DND-41 (cell line): Measurements from ENCODE around the gene PANX1.

Experiments
- ATAC-seq: fragments of 200-7000 bp; cut with Tn5 transposase; 3 replicates; pipeline ENCODE4 v1.9.1; 2021; ENCODE audit warnings: low read depth; ENCODE audit not compliant: insufficient read depth
- DNase-seq: peaks from one replicate; pipeline ENCODE4 v3.0.0-alpha.2; 2020
- H2AFZ ChIP-seq: 2 replicates; pipeline ENCODE4 v1.6.0; 2012; ENCODE audit warnings: low read depth, low read length
- H3K27ac ChIP-seq: 2 replicates; pipeline ENCODE4 v1.5.1; 2012; ENCODE audit warnings: low read length, inconsistent platforms
- H3K27me3 ChIP-seq: fragments of 200-600 bp; sonication (generic); 2 replicates; pipeline ENCODE4 v1.6.0; 2012; ENCODE audit warnings: low read length, mild to moderate bottlenecking, inconsistent platforms; ENCODE audit not compliant: insufficient read depth, poor library complexity
- H3K36me3 ChIP-seq: 2 replicates; pipeline ENCODE4 v1.5.1; 2012; ENCODE audit warnings: low read length, inconsistent platforms; ENCODE audit not compliant: insufficient read depth
- H3K4me1 ChIP-seq: 2 replicates; pipeline ENCODE4 v1.5.1; 2012; ENCODE audit warnings: mild to moderate bottlenecking, low read length; ENCODE audit not compliant: insufficient read depth
- H3K4me2 ChIP-seq: 2 replicates; pipeline ENCODE4 v1.6.0; 2012; ENCODE audit warnings: mild to moderate bottlenecking, moderate library complexity, low read length, inconsistent platforms; ENCODE audit not compliant: insufficient read depth
- H3K4me3 ChIP-seq, 2 experiments: fragments of 200-600 bp in 1 of 2; shearing (Covaris generic) in 1 of 2; 2 replicates each; pipeline ENCODE4 v1.5.1; 2012 to 2016; ENCODE audit warnings: inconsistent platforms in 2 of 2, low read length in 2 of 2, mild to moderate bottlenecking in 2 of 2, low read depth in 1 of 2, moderate library complexity in 1 of 2
- H3K79me2 ChIP-seq: 2 replicates; pipeline ENCODE4 v1.6.0; 2012; ENCODE audit warnings: low read length, inconsistent platforms; ENCODE audit not compliant: insufficient read depth
- H3K9ac ChIP-seq: 2 replicates; pipeline ENCODE4 v1.6.0; 2012; ENCODE audit warnings: low read depth, mild to moderate bottlenecking, inconsistent platforms, low read length, moderate library complexity
- H3K9me3 ChIP-seq: 2 replicates; pipeline ENCODE4 v1.5.1; 2012; ENCODE audit warnings: low read length, moderate library complexity, mild to moderate bottlenecking, inconsistent platforms; ENCODE audit not compliant: insufficient read depth, severe bottlenecking
- H4K20me1 ChIP-seq: 2 replicates; pipeline ENCODE4 v1.6.0; 2012; ENCODE audit warnings: low read length; ENCODE audit not compliant: insufficient read depth
- CTCF ChIP-seq: IDR thresholded peaks from 2 replicates; pipeline ENCODE4 v1.5.1; 2012; ENCODE audit warnings: borderline replicate concordance, low read length, moderate library complexity, mild to moderate bottlenecking; ENCODE audit not compliant: poor library complexity, severe bottlenecking; ENCODE audit errors: extremely low read depth
- EZH2 ChIP-seq: IDR thresholded peaks from 3 replicates; pipeline ENCODE4 v1.6.1; 2012; ENCODE audit warnings: borderline replicate concordance, low read depth, mild to moderate bottlenecking, moderate library complexity, low read length, inconsistent platforms; ENCODE audit not compliant: severe bottlenecking

Gene PANX1

DNA sequence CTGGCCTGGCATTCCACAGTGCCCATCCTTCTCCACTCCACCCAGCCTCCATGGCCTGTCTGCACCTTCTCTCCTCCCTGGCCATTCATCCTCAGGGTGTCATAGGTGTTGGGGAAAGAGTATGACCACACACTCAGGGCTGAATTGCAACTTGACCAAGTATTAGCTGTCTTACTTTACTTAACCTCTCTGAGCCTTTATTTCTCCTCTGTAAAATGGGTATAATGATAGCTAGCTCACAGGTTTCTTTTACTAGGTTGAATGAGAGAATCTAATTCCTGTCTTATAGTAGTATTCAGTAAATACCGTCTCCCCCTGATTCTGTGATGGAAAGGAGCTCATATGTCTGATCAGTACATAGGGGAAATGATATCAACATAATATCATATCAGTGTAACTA lies 16.0 kb downstream of the PANX1 start:
- Histone ChIP-seq H2AFZ (no peak overlapping the region), H3K79me2 (peaks cover 93% of the 10 kb centered on the region), H3K9me3 (no peaks in the 10 kb centered on the region), H3K9ac (no peak overlapping the region), H4K20me1 (peaks cover 86% of the 10 kb centered on the region), H3K27me3 (no peaks in the 10 kb centered on the region), H3K36me3 (no peaks in the 10 kb centered on the region), H3K4me2 (no peak overlapping the region), H3K27ac (no peak overlapping the region), H3K4me1 (peaks cover 17% of the 10 kb centered on the region), H3K4me3 (no peak overlapping the region)
- TF ChIP-seq EZH2 (no peak), CTCF (no peak)
- DNase-seq (no peak), ATAC-seq (no peak)

DNA sequence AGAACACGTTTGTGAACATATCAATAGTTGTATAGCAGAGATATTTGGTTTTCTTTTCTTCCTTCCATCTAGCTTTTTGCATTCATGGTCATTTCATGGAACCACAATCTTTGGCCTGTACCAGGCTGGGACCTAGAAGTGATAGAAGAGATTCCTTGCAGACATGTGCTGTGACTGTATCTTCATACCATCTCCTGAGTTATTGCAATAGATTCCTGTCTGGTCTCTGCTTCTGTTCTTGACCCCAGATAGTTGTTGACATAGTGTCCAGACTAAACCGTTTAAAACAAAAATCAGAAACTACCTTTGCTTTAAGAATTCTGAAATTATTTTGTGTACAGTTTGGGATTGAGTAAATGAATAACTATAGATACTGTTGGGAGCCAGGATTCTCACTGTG lies 16.8 kb downstream of the PANX1 start:
- no peak overlapping the region for H3K4me2 ChIP-seq
- peaks cover 93% of the 10 kb centered on the region for H3K79me2 ChIP-seq
- peaks cover 17% of the 10 kb centered on the region for H3K4me1 ChIP-seq

DNA sequence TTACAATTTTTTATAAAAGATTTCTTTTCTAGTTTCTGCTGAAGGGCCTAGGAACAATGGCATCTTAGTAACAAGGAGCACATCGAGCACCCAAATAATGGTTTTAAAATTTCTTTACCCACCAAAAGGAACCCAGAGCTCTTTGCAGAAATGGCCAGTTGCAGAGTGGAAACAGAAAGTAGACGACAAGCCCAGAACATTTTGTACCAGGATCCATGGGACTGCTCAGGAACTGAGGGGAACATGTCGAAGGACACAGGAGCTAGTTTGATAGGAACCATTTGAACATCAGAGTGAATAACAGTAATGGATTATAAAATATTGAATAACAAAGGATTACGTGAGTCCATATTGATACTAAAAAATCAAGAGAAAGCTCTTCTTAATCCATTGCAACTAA lies 17.3 kb downstream of the PANX1 start:
- H3K4me2 ChIP-seq: no peak overlapping the region
- no peak overlapping the region for H3K9ac ChIP-seq
- no peaks in the 10 kb centered on the region for H3K27me3 ChIP-seq
- peaks cover 94% of the 10 kb centered on the region for H3K79me2 ChIP-seq
- no peak overlapping the region for H3K4me3 ChIP-seq
- no peak for DNase-seq
- peaks cover 17% of the 10 kb centered on the region for H3K4me1 ChIP-seq
- no peak for ATAC-seq
- H3K9me3 ChIP-seq: no peaks in the 10 kb centered on the region
- TF ChIP-seq EZH2 (no peak), CTCF (no peak)
- no peak overlapping the region for H3K27ac ChIP-seq
- H4K20me1 ChIP-seq: peaks cover 91% of the 10 kb centered on the region
- H2AFZ ChIP-seq: no peak overlapping the region
- no peaks in the 10 kb centered on the region for H3K36me3 ChIP-seq

More for the DNA sequence above, 16.8 kb downstream of the PANX1 start:
- Histone ChIP-seq H3K9ac (no peak overlapping the region), H4K20me1 (peaks cover 88% of the 10 kb centered on the region), H3K27ac (no peak overlapping the region), H3K36me3 (no peaks in the 10 kb centered on the region), H3K27me3 (no peaks in the 10 kb centered on the region), H3K9me3 (no peaks in the 10 kb centered on the region), H3K4me3 (no peak overlapping the region), H2AFZ (no peak overlapping the region)
- ATAC-seq: no peak
- DNase-seq: no peak
- TF ChIP-seq CTCF (no peak), EZH2 (no peak)

DNA sequence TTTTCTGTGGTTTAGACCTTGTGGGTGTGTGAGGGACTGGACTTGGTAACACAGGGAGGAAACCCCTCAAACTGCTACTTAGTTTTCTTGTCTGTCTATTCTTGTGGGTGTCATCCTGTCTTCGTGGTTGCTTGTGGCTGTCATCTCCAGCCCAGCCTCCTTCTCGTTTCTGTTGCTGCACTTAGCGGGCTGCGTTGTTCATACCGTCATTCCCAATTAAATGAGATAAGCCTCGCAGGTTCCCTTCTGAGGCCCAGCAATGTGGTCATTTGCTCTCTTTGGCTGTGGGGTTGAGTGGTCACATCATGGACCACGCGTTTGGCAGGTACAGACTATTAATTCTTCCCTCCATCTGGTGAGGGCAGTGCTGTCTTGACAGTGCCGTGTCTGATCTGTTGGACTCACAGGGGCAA lies 18.8 kb downstream of the PANX1 start:
- TF ChIP-seq CTCF (no peak), EZH2 (no peak)
- H3K4me1 ChIP-seq: peaks cover 17% of the 10 kb centered on the region
- H3K27ac ChIP-seq: no peak overlapping the region
- H3K79me2 ChIP-seq: peaks cover 94% of the 10 kb centered on the region
- H3K27me3 ChIP-seq: no peaks in the 10 kb centered on the region
- no peaks in the 10 kb centered on the region for H3K36me3 ChIP-seq
- no peak overlapping the region for H2AFZ ChIP-seq
- no peak overlapping the region for H3K4me3 ChIP-seq
- peak; percentile 82 for ATAC-seq
- H4K20me1 ChIP-seq: peaks cover 90% of the 10 kb centered on the region
- peak; percentile 32 for DNase-seq
- no peaks in the 10 kb centered on the region for H3K9me3 ChIP-seq
- no peak overlapping the region for H3K9ac ChIP-seq
- no peak overlapping the region for H3K4me2 ChIP-seq
